ENCODE data around the gene HHATL. TPM values are rescaled to one million over a fixed set of nuclear protein-coding genes. Genes with fewer than 3 reads are reported as not detected.
A peak's percentile ranks its signal among the peaks of the same experiment; 100 is the strongest.

The HHATL gene
- total and polyA plus RNA-seq, 8 donors, result 0.81 to 6.9 (median 0.90) TPM; not detected in 5

- no peak overlapping the region for H3K27ac ChIP-seq
- DNase-seq, result peak in 1 of 2 donors; percentile 7
- H3K4me3 ChIP-seq, result no peak overlapping the region
- H3K36me3 ChIP-seq, result no peaks in the 10 kb centered on the region
- H3K4me1 ChIP-seq, result peaks cover 7 to 32% (median 21%) of the 10 kb centered on the region in 4 donors
- no peak for TF ChIP-seq CTCF (IDR thresholded peaks at IDR 0.05)
- no peak for TF ChIP-seq POLR2AphosphoS5 (IDR thresholded peaks at IDR 0.05)
- TF ChIP-seq POLR2A (IDR thresholded peaks at IDR 0.05), result no peak
- TF ChIP-seq EP300 (IDR thresholded peaks at IDR 0.05), result no peak
- 68 to 80% (median 75%) methylated on average over 7 of the region's 7 CpGs for WGBS, 5 donors
- H3K9me3 ChIP-seq, result no peaks in the 10 kb centered on the region
- H3K27me3 ChIP-seq, result no peaks in the 10 kb centered on the region
- intact Hi-C loops (cut with DNase I; ENCODE audit: low total_unique reads), result no loop called here
These were observed 32.5 kb downstream of the HHATL start for GRCh38 chr3:42670051-42670576.

- Histone ChIP-seq H3K27ac (no peak overlapping the region), H3K27me3 (no peaks in the 10 kb centered on the region), H3K36me3 (peaks cover 0 to 3% (median 0%) of the 10 kb centered on the region in 4 donors), H3K4me3 (no peak overlapping the region), H3K4me1 (peaks cover 7 to 38% (median 21%) of the 10 kb centered on the region in 4 donors), H3K9me3 (no peaks in the 10 kb centered on the region)
- 65 to 86% (median 79%) methylated on average over 4 of the region's 4 CpGs for WGBS, 5 donors
- TF ChIP-seq CTCF (IDR thresholded peaks at IDR 0.05) (no peak), EP300 (IDR thresholded peaks at IDR 0.05) (no peak), POLR2A (IDR thresholded peaks at IDR 0.05) (no peak), POLR2AphosphoS5 (IDR thresholded peaks at IDR 0.05) (no peak)
- no peak for DNase-seq
- intact Hi-C loops (cut with DNase I; ENCODE audit: low total_unique reads), result no loop called here
These were observed 33.8 kb downstream of the HHATL start for GRCh38 chr3:42668793-42669217.

GRCh38 chr3:42668413-42668760 is 34.2 kb downstream of the HHATL start:
- 89 to 96% (median 93%) methylated on average over 2 of the region's 2 CpGs for WGBS, 5 donors
- peak; percentile 4 to 8 for DNase-seq
- no peaks in the 10 kb centered on the region for H3K9me3 ChIP-seq

More at GRCh38 chr3:42668413-42668760, 34.2 kb downstream of the HHATL start:
- H3K27me3 ChIP-seq, result no peaks in the 10 kb centered on the region
- peaks cover 0 to 7% (median 0%) of the 10 kb centered on the region in 4 donors for H3K36me3 ChIP-seq
- intact Hi-C loops (cut with DNase I; ENCODE audit: low total_unique reads), result no loop called here
- TF ChIP-seq CTCF (IDR thresholded peaks at IDR 0.05) (no peak), EP300 (IDR thresholded peaks at IDR 0.05) (no peak), POLR2A (IDR thresholded peaks at IDR 0.05) (no peak), POLR2AphosphoS5 (IDR thresholded peaks at IDR 0.05) (no peak)
- H3K27ac ChIP-seq, result no peak overlapping the region
- no peak overlapping the region for H3K4me3 ChIP-seq
- peaks cover 7 to 38% (median 21%) of the 10 kb centered on the region in 4 donors for H3K4me1 ChIP-seq
